ENCODE measurements around the gene SMARCC2. TPM values are rescaled to one million over a fixed set of nuclear protein-coding genes. Genes with fewer than 3 reads are reported as not detected.

The SMARCC2 gene
- total and polyA plus RNA-seq, 2 of the 13 experiments (the other 11 are each of a cell fraction or from before 2014, with no cell fraction given): 21.3 to 24.1 TPM

- CTCF ChIA-PET (ENCODE audit: low intra/inter-chr PET ratio, low total read pairs): no interaction called here
- no peak for ATAC-seq
- intact Hi-C loops (cut with micrococcal nuclease; ENCODE audit: unreplicated experiment) (no loop called here), in situ Hi-C loops (cut with HindIII; ENCODE audit: extremely low pct_ligation_motif_present, low pct_unique_long_range_greater_than_20kb) (no loop called here)
- no peak for FAIRE-seq
- WGBS (ENCODE audit: low lambda C conversion rate): 93% methylated on average over 5 of the region's 5 CpGs
- Histone ChIP-seq H3K4me2 (ENCODE audit: low read depth, low read length) (no peak overlapping the region), H3K36me3 (replicated peaks in 1 of 2; ENCODE audit: control insufficient read depth in 1 of 2, insufficient read depth in 2 of 2, low read length in 2 of 2) (peaks cover 11 to 56% of the 10 kb centered on the region in 2 experiments), H3K79me2 (ENCODE audit: insufficient read depth, low read length) (no peaks in the 10 kb centered on the region), H3K4me3 (replicated peaks in 1 of 3; ENCODE audit: insufficient read depth in 1 of 3, low read depth in 2 of 3, low read length in 3 of 3) (no peak overlapping the region), H2AFZ (ENCODE audit: low read length) (no peak overlapping the region), H3K4me1 (ENCODE audit: insufficient read depth, low read length) (no peaks in the 10 kb centered on the region), H3K27ac (ENCODE audit: extremely low read length, insufficient read depth, low read length) (no peak overlapping the region), H3K9me3 (ENCODE audit: low read length) (no peaks in the 10 kb centered on the region), H3K27me3 (ENCODE audit: control insufficient read depth in 1 of 2, insufficient read depth in 2 of 2, low read length in 2 of 2) (no peaks in the 10 kb centered on the region), H4K20me1 (ENCODE audit: insufficient read depth, low read length) (no peaks in the 10 kb centered on the region), H3K9ac (ENCODE audit: insufficient read depth, low read depth, low read length) (no peak overlapping the region)
- BruUV-seq (replicated peaks): no TSS peak
- DNase-seq (ENCODE audit: low spot score): no peak
- TF ChIP-seq, protein P1, sequence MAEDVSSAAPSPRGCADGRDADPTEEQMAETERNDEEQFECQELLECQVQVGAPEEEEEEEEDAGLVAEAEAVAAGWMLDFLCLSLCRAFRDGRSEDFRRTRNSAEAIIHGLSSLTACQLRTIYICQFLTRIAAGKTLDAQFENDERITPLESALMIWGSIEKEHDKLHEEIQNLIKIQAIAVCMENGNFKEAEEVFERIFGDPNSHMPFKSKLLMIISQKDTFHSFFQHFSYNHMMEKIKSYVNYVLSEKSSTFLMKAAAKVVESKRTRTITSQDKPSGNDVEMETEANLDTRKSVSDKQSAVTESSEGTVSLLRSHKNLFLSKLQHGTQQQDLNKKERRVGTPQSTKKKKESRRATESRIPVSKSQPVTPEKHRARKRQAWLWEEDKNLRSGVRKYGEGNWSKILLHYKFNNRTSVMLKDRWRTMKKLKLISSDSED (CRISPR knock-in tag; IDR thresholded peaks at IDR 0.05): no peak
- TF ChIP-seq KAT8 (CRISPR knock-in tag; IDR thresholded peaks at IDR 0.05) (no peak), IKZF4 (CRISPR knock-in tag; IDR thresholded peaks at IDR 0.05; ENCODE audit: borderline replicate concordance, low read depth, not compliant biosample characterization) (no peak), CEBPG (CRISPR knock-in tag; IDR thresholded peaks at IDR 0.05) (no peak), REST (IDR thresholded peaks at IDR 0.05; ENCODE audit: borderline replicate concordance in 1 of 2, low read depth in 1 of 2, low read length in 2 of 2) (no peak), CHD2 (IDR thresholded peaks at IDR 0.05; ENCODE audit: low read depth, low read length) (no peak), NR3C1 (CRISPR knock-in tag; IDR thresholded peaks at IDR 0.05) (no peak), YEATS4 (CRISPR knock-in tag; IDR thresholded peaks at IDR 0.05; ENCODE audit: borderline replicate concordance) (no peak), ZNF850 (CRISPR knock-in tag; conservative IDR thresholded peaks at IDR 0.05) (no peak), ZFP36L2 (CRISPR knock-in tag; IDR thresholded peaks at IDR 0.05) (no peak), ZNF841 (CRISPR knock-in tag; IDR thresholded peaks at IDR 0.05; ENCODE audit: borderline replicate concordance) (no peak), ZNF451 (CRISPR knock-in tag; IDR thresholded peaks at IDR 0.05) (no peak), NFE2L1 (CRISPR knock-in tag; IDR thresholded peaks at IDR 0.05; ENCODE audit: borderline replicate concordance) (no peak), XRCC5 (optimal IDR thresholded peaks at IDR 0.05; ENCODE audit: low read length) (no peak)
- TF ChIP-seq, protein P2, sequence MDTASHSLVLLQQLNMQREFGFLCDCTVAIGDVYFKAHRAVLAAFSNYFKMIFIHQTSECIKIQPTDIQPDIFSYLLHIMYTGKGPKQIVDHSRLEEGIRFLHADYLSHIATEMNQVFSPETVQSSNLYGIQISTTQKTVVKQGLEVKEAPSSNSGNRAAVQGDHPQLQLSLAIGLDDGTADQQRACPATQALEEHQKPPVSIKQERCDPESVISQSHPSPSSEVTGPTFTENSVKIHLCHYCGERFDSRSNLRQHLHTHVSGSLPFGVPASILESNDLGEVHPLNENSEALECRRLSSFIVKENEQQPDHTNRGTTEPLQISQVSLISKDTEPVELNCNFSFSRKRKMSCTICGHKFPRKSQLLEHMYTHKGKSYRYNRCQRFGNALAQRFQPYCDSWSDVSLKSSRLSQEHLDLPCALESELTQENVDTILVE (CRISPR knock-in tag; IDR thresholded peaks at IDR 0.05): no peak
- TF ChIP-seq, protein P3, sequence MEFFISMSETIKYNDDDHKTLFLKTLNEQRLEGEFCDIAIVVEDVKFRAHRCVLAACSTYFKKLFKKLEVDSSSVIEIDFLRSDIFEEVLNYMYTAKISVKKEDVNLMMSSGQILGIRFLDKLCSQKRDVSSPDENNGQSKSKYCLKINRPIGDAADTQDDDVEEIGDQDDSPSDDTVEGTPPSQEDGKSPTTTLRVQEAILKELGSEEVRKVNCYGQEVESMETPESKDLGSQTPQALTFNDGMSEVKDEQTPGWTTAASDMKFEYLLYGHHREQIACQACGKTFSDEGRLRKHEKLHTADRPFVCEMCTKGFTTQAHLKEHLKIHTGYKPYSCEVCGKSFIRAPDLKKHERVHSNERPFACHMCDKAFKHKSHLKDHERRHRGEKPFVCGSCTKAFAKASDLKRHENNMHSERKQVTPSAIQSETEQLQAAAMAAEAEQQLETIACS (CRISPR knock-in tag; IDR thresholded peaks at IDR 0.05): no peak
- TF ChIP-seq, protein P4, sequence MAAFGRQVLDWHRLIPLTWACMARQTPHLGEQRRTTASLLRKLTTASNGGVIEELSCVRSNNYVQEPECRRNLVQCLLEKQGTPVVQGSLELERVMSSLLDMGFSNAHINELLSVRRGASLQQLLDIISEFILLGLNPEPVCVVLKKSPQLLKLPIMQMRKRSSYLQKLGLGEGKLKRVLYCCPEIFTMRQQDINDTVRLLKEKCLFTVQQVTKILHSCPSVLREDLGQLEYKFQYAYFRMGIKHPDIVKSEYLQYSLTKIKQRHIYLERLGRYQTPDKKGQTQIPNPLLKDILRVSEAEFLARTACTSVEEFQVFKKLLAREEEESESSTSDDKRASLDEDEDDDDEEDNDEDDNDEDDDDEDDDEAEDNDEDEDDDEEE (CRISPR knock-in tag; IDR thresholded peaks at IDR 0.05): no peak
- POLR2A ChIA-PET: no interaction called here
These were observed 24.6 kb upstream of the SMARCC2 start for GRCh38 chr12:56213878-56214277.
